NCI-H510A (cell line): ENCODE data around the gene ARHGAP45.

Source experiments
- DNase-seq: peaks from one replicate; lab custom pipeline; 2025; lab: John Stamatoyannopoulos, UW

Gene ARHGAP45

GRCh38 chr19:1086613-1087012 lies 19.6 kb downstream of the ARHGAP45 start:
- DNase-seq, result no peak

DNA sequence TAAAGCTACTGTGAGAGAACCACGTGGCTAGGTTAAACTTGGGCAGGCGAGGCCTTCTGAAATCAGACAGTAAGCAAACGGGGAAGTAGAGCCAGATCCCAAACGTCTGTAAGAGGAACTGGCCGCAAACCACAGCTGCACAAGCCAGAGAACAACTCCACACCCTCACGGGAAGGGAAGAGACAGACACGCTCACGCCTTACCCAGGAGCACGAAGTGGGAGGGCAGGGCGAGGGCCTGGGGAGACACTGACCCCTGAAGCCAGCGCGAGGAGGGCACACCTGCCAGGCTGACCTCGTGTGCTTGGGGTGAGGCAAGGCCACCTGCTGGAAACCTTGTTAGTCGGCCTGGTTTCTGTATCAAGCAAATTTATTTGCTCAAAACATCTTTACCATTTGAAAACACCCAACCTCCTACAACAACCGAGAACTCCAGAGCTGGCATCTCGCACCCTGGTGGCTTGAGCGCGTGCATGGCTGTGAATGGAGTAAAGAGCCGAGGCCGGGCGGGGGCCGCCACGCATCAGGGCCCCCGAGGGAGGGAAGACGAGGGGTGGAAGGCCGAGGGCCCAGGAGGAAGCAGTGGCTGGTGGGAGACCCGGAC lies 20.9 kb downstream of the ARHGAP45 start:
- DNase-seq, result no peak

GRCh38 chr19:1088416-1089010 lies 21.5 kb downstream of the ARHGAP45 start:
- no peak for DNase-seq

- DNase-seq, result no peak
These were observed 22.3 kb downstream of the ARHGAP45 start for GRCh38 chr19:1089126-1089771.

DNA sequence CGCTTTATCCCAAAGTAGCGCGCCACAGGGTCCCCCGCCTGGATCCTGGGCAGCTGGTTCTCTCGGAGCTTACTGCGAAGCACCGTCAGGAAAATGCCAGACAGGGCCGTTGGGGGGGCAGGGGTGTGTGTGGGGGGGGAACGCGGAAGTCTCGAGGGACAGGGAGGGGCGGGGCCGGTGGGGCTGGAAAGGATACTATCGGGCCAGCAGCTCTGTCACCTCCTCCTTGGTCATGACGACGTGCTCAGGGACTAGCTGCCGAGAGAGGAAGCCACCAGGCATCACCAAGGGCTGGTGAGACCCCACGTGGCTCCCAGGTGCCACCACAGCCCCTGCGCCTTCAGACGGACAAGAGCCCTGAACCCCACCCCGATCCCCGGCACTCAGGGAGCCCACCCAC lies 22.9 kb downstream of the ARHGAP45 start:
- DNase-seq, result no peak

DNA sequence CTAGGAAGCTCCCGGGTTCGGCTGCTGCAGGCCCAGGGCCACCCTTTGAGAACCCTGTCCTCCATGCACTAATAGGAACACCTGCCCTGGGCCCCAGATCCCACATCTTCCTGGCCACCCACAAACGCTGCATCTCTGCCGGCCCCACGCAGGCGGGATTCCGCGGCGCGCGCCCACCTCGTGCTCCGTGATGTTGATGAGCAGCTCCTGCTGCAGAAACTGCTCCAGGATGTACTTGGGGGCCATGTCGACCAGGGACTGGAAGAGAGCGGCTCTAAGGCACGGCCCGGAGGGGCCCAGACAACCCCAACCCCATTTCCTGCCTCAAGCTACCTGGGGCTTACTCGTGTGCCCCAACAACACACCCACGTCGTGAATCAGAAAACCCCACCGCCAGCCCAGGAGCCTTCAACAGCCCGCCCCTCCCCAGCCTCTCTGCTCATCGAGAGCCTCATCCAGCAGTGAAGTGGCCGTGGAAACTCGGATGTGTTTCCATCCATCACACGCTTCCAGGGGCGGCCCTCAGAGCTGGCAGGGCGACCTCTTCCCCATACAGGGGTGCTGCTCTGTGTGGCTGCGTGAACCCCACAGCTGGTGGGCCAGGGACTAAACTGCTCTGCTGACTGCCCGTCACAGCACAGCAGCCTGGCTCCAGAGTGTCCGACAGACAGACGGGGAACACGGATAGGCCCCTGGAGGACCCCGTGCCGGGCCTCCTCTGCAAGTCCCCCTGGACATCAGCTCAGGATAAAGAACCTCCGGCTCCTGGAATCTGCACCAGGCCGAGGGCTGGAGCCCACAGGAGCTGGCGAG lies 24.0 kb downstream of the ARHGAP45 start:
- no peak for DNase-seq

DNA sequence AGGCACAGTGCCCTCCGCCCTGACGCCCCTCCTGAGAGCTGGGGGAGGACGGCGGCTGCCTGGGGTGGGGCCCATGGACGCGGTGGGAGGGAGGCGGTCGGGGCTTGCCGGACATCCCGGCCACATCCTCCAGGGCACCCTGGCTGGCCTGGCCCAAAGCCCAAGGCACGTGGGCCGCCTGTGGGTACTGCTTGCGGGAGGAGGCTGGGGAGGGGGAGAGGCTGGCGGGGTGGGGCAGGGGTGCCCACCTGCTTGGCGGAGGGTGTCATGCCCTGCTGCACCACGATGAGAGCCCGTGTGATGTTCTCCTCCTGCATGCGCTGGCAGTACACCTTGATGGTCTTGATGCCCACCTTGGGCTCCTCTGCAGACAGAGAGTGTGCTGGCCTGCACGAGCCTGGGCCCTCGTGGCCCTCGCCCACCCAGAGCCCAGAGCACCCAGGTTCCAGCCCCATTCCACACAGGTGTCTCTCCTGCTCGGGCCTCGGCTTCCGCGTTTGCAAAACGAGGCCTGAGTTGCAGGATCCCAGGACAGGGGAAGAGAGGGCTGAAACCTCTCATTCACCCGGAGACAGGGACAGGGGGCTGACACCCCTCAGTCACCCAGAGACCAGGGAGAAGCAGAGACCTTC lies 24.7 kb downstream of the ARHGAP45 start:
- no peak for DNase-seq

GRCh38 chr19:1093330-1093729 lies 26.4 kb downstream of the ARHGAP45 start:
- DNase-seq, result no peak

GRCh38 chr19:1093811-1094553 lies 27.0 kb downstream of the ARHGAP45 start:
- DNase-seq, result no peak

- no peak for DNase-seq
These were observed 27.6 kb downstream of the ARHGAP45 start for GRCh38 chr19:1094655-1094977.

- peak; percentile 87 for DNase-seq
These were observed 28.2 kb downstream of the ARHGAP45 start, which contains the start of gene POLR2E for GRCh38 chr19:1094978-1095701. Gene POLR2E (minus strand): TSS chr19:1095375. CDS start chr19:1095315, 60 bp downstream.

DNA sequence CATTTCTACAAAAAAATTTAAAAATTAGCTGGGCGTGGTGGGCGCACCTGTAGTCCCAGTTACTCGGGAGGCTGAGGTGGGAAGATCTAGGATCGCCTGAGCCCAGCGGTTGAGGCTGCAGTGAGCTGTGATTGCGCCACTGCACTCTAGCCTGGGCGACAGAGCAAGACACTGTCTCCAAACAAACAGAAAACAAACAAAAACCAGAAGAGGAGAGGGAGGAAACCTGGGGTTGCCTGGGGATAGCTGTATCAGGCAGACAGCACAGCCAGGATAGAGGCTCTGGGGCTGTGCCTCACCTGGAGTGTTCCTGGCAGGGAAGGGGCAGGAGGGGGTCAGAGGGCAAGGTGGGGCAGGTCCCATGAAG lies 30.8 kb downstream of the ARHGAP45 start:
- no peak for DNase-seq

GRCh38 chr19:1098177-1099051 lies 31.4 kb downstream of the ARHGAP45 start:
- no peak for DNase-seq

DNA sequence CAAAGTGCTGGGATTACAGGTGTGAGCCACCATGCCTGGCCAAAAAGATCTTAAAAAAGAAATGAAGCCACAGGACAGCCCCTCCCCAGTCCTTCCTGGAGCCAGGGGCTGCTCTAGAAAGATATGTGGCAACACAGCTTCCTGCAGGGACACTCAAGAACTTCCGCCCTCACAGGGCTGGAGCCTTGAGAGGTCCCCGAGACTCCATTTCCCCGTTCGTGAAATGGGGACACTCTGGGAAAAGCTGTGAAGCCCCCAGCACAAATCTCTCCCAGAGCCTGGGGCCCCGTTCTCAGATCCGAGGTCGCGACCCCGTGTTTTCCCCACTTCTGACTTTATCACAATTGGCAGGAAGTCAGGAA lies 34.4 kb downstream of the ARHGAP45 start:
- DNase-seq, result no peak

DNA sequence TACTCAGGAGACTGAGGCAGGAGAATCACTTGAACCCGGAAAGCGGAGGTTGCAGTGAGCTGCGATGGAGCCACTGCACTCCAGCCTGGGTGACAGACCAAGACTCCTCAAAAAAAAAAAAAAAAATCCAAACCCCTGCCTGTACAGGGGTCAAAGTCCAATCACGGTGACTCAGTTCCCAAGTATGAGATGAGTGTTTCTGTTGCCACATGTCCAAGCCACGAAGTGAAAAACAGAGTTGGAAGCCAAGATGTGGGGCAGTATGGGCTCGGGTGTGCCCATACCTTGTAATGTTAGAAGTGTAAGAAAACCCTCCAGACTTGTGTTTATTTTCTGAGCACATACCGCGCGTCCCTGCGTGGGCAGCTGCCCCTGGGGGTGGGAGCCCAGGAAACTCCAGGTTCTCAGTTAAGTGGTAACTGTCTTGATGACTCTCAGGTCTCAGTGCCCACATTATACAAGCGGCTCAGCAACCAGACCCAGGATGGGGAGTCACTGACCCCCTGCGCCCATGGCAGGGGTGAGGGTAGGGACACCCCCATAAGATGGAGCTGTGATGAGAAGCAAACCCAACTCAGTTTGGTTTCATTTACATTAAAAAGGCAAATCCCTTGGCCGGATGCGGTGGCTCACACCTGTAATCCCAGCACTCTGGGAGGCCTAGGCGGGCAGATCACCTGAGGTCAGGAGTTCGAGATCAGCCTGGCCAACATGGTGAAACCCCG lies 35.6 kb downstream of the ARHGAP45 start:
- no peak for DNase-seq

DNA sequence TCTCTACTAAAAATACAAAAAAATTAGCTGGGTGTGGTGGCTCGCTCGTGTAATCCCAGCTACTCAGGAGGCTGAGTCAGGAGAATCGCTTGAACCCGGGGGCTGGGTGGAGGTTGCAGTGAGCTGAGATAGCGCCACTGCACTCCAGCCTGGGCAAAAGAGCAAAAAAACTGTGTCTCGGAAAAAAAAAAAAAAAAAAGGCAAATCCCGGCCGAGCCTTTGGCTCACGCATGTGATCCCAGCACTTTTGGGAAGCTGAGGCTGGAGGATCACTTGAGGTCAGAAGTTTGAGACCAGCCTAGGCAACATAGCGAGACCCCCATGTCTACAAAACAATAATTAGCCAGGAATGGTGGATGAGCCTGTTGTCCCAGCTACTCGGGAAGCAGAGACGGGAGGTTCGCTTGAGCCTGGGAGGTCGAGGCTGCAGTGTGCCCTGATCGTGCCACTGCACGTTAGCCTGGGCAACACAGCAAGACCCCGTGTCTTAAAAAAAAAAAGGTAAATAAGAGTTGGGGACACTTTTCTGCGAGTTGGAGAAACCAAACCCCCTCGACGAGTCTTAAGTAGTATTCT lies 36.3 kb downstream of the ARHGAP45 start:
- no peak for DNase-seq

DNA sequence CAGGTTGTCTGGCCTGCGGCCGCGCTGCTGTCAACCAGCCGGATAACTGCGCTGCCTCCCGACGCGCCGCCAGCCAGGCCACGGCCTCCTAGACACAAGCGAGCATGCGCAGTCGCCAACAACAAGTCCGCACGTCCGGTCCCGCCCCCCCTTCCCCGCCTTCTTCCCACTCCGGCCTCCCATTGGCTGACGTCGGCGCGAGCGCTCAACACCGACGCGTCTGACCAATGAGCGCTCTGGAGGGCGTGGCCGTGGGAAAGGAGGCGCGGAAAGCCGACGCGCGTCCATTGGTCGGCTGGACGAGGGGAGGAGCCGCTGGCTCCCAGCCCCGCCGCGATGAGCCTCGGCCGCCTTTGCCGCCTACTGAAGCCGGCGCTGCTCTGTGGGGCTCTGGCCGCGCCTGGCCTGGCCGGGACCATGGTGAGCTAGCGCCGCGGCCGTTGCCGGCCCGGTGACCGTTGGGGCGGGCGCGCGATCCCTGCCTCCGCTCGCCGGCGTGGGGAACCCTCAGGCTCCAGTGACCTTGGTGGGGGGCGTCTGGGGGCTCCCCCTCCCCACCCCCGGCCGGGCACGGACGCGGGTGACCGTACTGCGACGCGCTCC lies 36.8 kb downstream of the ARHGAP45 start, which contains the start of gene GPX4:
Gene GPX4, plus strand, starts transcription at position 287 of the 603 bp plus-strand sequence. Its CDS starts 50 bp downstream, at position 337.
- peak; percentile 95 for DNase-seq

GRCh38 chr19:1104311-1105007 lies 37.5 kb downstream of the ARHGAP45 start:
- DNase-seq, result peak; percentile 51
